ENCODE results near the gene PLXNA4.

The PLXNA4 gene

DNA sequence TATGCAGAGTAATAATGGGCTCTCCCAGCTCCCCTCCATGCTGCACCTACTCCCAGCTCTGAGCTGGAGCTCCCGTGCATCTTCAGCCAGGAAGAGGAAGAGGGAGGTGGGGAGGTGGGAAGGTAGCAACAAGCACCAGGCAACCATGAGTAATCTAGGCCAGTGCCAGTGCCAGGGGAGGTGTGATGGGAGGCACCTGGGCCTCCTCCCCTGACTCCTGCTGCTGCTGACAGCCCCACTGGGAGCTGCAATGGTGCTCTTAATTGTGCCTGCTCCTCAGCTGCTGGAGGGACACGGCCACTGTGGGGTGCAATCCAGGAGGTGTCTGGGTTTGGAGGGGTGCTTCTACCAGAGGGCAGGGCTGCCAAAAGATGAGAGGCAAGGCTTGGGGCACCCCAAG, 243.0 kb downstream of the PLXNA4 start:
- H3K9me3 ChIP-seq (ENCODE audit: low read length), result no peaks in the 10 kb centered on the region
- H3K9ac ChIP-seq (ENCODE audit: low read length), result no peak overlapping the region
- no peaks in the 10 kb centered on the region for H4K20me1 ChIP-seq (ENCODE audit: insufficient read depth, low read length)
- H3F3A ChIP-seq (ENCODE audit: insufficient read depth, low read length), result no peaks in the 10 kb centered on the region
- peaks cover 7% of the 10 kb centered on the region; the same call in 1 of the 2 replicates for H3K27me3 ChIP-seq (ENCODE audit: insufficient read depth, low read length)
- H3K4me2 ChIP-seq (ENCODE audit: low read length), result no peak overlapping the region
- no peaks in the 10 kb centered on the region for H3K4me1 ChIP-seq (ENCODE audit: insufficient read depth, low read length, severe bottlenecking)
- TF ChIP-seq, protein P1, sequence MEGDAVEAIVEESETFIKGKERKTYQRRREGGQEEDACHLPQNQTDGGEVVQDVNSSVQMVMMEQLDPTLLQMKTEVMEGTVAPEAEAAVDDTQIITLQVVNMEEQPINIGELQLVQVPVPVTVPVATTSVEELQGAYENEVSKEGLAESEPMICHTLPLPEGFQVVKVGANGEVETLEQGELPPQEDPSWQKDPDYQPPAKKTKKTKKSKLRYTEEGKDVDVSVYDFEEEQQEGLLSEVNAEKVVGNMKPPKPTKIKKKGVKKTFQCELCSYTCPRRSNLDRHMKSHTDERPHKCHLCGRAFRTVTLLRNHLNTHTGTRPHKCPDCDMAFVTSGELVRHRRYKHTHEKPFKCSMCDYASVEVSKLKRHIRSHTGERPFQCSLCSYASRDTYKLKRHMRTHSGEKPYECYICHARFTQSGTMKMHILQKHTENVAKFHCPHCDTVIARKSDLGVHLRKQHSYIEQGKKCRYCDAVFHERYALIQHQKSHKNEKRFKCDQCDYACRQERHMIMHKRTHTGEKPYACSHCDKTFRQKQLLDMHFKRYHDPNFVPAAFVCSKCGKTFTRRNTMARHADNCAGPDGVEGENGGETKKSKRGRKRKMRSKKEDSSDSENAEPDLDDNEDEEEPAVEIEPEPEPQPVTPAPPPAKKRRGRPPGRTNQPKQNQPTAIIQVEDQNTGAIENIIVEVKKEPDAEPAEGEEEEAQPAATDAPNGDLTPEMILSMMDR (IDR thresholded peaks at IDR 0.05; ENCODE audit: low read length), result no peak
- TF ChIP-seq EZH2 (IDR thresholded peaks at IDR 0.05; ENCODE audit: borderline replicate concordance, low read length), result no peak
- H3K79me2 ChIP-seq (ENCODE audit: insufficient read depth, low read length), result no peaks in the 10 kb centered on the region
- H3K27ac ChIP-seq (ENCODE audit: low read depth, low read length, poor library complexity, severe bottlenecking), result no peak overlapping the region
- no peaks in the 10 kb centered on the region for H3K36me3 ChIP-seq (ENCODE audit: insufficient read depth, low read length)
- no peak overlapping the region for H3K4me3 ChIP-seq (ENCODE audit: low read depth, low read length, poor library complexity, severe bottlenecking)
- H3K9me2 ChIP-seq (ENCODE audit: low read depth, low read length), result no peaks in the 10 kb centered on the region
- H2AFZ ChIP-seq (ENCODE audit: low read length), result no peak overlapping the region

DNA sequence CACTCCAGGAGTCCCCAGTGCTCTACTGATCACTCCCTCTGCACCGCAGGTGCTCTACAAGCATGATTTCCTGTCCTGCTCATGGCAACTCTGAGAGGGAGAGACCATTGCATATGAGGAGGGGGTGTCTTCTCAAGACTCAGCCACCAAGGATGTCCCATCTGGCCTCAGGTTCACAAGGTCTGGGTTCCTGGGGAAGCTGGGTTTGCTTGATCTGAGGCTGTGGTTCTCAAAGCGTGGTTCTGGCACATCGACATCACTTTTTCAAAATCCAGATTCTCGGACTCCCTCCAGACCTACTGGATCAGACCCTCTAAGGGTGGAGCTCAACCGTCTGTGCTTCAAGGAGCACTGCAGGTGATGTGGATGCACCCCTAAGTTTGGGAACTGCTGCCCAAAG, 247.5 kb downstream of the PLXNA4 start:
- Histone ChIP-seq H3K4me1 (ENCODE audit: insufficient read depth, low read length, severe bottlenecking) (no peaks in the 10 kb centered on the region), H4K20me1 (ENCODE audit: insufficient read depth, low read length) (no peaks in the 10 kb centered on the region), H3F3A (ENCODE audit: insufficient read depth, low read length) (no peaks in the 10 kb centered on the region), H3K27ac (ENCODE audit: low read depth, low read length, poor library complexity, severe bottlenecking) (no peak overlapping the region), H3K4me2 (ENCODE audit: low read length) (no peak overlapping the region), H3K9me2 (ENCODE audit: low read depth, low read length) (no peaks in the 10 kb centered on the region), H2AFZ (ENCODE audit: low read length) (no peak overlapping the region), H3K9ac (ENCODE audit: low read length) (no peak overlapping the region), H3K4me3 (ENCODE audit: low read depth, low read length, poor library complexity, severe bottlenecking) (no peak overlapping the region), H3K9me3 (ENCODE audit: low read length) (no peaks in the 10 kb centered on the region), H3K27me3 (ENCODE audit: insufficient read depth, low read length) (peaks cover 5% of the 10 kb centered on the region; the same call in 1 of the 2 replicates), H3K79me2 (ENCODE audit: insufficient read depth, low read length) (no peaks in the 10 kb centered on the region), H3K36me3 (ENCODE audit: insufficient read depth, low read length) (no peaks in the 10 kb centered on the region)
- TF ChIP-seq EZH2 (IDR thresholded peaks at IDR 0.05; ENCODE audit: borderline replicate concordance, low read length), result no peak
- TF ChIP-seq, protein P1 (IDR thresholded peaks at IDR 0.05; ENCODE audit: low read length), result no peak

DNA sequence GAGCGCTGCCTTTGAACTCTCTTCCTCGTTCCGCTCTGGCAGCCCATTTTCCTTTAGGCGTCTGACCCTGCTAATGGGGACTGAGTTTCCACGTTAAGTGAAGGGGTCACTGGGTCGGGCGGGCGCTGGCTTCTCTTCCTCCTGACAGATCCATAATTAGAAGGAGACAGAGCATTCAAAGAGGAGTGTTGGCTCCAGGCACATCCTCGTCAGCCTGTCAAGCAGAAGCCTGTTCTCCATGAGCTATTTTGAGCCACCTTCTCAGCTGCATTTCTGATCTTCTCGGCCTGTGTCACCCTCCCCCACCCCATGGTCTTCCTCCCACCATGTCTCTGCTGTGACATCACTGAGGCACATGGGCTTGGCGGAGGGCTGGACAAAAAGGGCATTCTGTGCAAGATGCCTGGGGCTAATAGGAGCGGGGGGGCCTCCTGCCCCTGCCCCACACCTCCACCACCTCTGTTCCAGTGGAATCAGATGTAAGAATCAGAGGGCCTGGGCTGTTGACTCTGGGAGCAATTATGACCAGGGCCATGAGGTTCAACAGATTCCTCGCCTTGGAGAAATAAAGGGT, 248.1 kb downstream of the PLXNA4 start:
- Histone ChIP-seq H3K4me2 (ENCODE audit: low read length) (no peak overlapping the region), H3K27ac (ENCODE audit: low read depth, low read length, poor library complexity, severe bottlenecking) (no peak overlapping the region), H4K20me1 (ENCODE audit: insufficient read depth, low read length) (no peaks in the 10 kb centered on the region), H3K27me3 (ENCODE audit: insufficient read depth, low read length) (no peaks in the 10 kb centered on the region), H2AFZ (ENCODE audit: low read length) (no peak overlapping the region), H3F3A (ENCODE audit: insufficient read depth, low read length) (no peaks in the 10 kb centered on the region), H3K36me3 (ENCODE audit: insufficient read depth, low read length) (no peaks in the 10 kb centered on the region), H3K4me1 (ENCODE audit: insufficient read depth, low read length, severe bottlenecking) (no peaks in the 10 kb centered on the region), H3K79me2 (ENCODE audit: insufficient read depth, low read length) (no peaks in the 10 kb centered on the region), H3K9me3 (ENCODE audit: low read length) (no peaks in the 10 kb centered on the region), H3K9ac (ENCODE audit: low read length) (no peak overlapping the region), H3K9me2 (ENCODE audit: low read depth, low read length) (no peaks in the 10 kb centered on the region), H3K4me3 (ENCODE audit: low read depth, low read length, poor library complexity, severe bottlenecking) (no peak overlapping the region)
- no peak for TF ChIP-seq EZH2 (IDR thresholded peaks at IDR 0.05; ENCODE audit: borderline replicate concordance, low read length)
- TF ChIP-seq, protein P1 (IDR thresholded peaks at IDR 0.05; ENCODE audit: low read length), result no peak
